GM10847 (cell line): ENCODE data around the gene AVPR2.

Experiments used
- POLR2A ChIP-seq: IDR thresholded peaks from 2 replicates; pipeline ENCODE4 v1.6.1; 2011; ENCODE audit not compliant: insufficient read length; ENCODE audit errors: extremely low read depth

Gene AVPR2

DNA sequence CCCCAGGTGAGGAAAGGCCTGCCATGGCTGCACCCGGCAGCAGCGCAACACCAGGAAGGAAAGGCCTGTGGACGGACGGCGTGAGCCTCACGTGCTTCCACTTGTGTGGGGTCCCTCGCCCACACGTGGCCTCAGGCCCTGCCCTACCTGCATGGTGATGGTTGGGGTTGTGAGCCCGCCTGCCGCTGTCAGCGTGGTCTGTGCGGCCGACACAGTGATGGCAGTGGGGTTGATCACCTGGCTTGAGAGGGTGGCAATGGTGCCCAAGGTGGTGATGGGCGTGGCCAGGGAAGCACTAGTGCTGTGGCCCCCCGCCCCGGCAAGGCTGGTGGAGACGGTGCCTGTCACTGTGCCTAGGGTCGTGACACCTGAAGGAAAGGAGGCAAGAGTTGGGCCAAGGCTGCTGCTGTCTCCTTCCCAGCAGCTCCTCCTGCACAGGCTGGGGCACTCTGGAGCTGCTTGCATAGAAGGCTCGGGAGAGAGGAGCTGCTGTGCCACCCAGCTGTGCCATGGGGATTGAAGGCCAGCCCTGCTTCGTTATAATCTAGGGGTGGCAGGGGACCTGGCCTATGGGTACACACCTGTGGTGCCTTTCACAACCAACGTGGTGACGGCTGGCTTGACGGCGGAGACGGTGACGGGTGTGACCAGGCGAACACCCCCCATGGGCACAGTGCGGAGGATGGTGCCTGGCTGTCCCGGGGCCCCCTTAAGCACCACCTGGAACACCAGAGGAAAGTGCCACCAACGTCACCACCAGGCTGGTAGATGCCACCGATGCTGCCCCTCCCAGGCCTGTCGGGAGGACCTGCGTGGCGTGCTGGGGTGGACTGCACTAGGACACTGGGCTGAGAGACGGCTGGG, 51.8 kb downstream of the AVPR2 start:
- TF ChIP-seq POLR2A = no peak
